ENCODE measurements around the gene ATP5ME.
"Not testable (repeated sequence)": the region's sequence is repeated elsewhere in the genome, so short reads cannot be mapped to it uniquely, and the experiment has no call there.

Gene ATP5ME

DNA sequence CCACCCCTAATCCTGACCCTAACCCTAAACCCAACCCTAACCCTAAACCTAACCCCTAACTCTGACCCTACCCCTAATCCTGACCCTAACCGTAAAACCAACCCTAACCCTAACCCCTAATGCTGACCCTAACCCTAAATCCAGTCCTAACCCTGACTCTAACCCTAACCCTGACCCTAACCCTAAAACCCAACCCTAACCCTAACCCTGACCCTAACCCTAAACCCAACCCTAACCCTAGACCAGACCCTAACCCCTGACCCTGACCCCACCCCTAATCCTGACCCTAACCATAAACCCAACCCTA is 30.8 kb upstream of the ATP5ME start:
- DNase-seq: no peak

DNA sequence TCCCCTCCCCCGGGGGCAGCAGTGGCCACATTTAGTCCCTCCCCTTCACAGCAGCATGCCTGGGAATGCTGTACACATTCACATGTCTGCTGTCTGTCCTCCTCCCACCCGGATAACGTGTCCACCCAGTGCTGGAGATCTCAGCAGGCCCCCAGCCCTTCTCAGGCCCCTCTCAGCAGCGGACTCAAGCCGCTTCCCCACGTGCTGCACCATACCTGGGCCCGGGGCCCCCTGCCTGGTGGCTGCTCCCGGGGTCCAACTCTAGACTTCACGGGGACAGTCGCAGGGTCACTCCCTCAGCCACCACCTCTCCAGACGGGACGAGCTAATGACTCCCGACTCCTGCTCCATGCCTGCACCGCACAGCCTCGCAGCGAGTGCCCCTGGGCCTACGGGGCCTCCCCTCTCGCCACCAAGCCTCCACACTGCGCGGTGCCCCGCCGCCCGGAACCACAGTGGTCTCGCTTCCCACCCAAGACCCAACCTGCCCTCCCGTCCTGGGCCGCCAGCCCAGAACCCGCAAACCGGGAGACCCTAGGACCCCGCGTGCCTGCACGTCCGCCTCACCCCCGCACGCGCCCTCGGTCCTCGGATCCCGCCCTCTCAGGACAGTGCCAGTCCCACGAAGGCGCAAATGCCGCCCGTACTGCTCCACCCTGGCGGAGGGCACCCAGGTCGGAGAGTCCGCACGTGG is 30.3 kb upstream of the ATP5ME start:
- no peak for DNase-seq

DNA sequence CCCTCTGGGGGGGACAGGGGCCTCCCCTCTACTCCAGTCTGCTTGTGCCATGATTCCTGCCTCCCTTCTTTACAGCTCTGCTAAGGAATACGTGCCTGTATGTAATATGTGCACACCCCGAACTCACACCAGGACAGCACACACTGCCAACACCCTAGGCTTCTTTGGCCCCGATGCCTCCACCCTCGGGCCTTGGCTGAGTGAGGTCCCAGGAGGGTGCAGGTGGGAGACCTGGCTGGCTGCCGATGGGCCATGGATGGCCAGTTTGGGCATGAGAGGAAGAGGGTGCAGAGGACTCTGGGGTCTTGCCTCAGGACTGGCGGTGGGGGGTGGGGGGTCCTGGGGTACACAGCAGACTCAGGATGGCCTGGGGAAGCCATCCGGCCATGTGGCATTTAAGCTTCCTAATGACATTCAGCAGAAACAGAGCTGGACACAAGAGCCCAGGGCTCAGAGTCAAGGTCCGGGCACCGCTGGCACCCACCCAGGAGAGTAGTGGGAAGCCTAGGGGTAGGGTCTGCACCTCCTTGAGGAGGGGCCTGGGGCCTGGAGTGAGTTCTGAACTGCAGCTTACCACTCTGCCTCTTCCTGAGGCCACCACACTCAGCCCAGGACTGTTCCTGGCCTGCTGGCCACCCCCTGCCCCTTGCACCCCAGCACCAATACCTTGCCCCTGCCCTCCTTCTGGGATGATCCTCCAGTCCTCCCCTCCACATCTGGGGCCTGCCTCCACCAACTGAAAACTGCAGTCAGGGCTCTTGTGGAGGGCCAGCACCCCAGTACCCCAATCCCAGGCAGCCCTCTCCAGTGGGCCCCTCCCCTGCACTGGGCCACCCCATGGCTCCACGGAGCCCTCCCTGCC is 29.5 kb upstream of the ATP5ME start:
- DNase-seq: no peak

DNA sequence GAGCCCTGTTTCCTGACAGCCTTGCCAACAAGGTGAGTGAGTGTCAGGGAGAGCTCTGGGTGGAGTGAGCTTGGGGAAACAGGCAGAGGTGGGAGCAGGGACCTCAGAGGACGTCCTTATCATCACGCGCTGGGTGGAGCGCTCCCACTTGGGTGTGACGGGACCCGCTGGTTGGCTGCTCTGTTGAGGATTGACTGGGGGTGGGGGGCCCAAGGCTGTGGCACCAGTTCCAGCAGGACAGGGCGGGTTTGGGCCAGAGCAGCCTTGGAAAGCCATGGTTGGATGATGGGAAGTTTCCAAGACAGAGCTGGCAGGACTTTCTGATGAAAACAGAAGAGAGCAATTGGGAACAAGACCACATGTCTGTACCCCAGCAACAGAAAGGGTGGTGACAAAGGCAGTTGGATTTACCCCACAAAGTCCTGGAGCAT is 28.6 kb upstream of the ATP5ME start:
- DNase-seq: no peak

- DNase-seq: no peak
These were observed 26.6 kb upstream of the ATP5ME start for GRCh38 chr4:700587-701264.

- no peak for DNase-seq
These were observed 25.9 kb upstream of the ATP5ME start for GRCh38 chr4:699816-700580.

GRCh38 chr4:694341-694940 is 20.4 kb upstream of the ATP5ME start:
- DNase-seq: not testable (repeated sequence)

- no peak for DNase-seq
These were observed 18.9 kb upstream of the ATP5ME start for GRCh38 chr4:692771-693554.

DNA sequence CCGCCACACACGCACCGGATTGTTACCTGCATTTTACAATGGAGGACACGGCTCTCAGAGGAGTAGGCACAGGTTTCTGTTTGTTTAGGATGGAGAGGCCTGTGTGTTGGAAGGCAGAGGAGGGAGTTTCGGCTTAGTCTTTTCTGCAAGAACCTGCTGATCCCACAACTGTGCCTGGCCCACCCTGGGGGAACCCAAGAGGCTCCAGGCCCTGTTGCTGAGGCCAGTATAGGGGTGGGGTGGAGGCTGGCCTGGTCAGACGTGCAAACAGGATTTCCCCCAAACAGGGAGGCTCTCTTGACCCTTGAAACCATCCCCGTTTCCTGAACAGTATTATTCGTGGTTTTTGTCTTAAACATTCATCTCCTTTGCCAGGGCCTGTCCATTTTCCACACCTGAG is 15.6 kb upstream of the ATP5ME start:
- no peak for DNase-seq

GRCh38 chr4:688854-689681 is 15.0 kb upstream of the ATP5ME start, which contains the start of gene SLC49A3:
Gene SLC49A3 (minus strand): TSS chr4:689151. CDS start chr4:689127, 24 bp downstream.
- no peak for DNase-seq

DNA sequence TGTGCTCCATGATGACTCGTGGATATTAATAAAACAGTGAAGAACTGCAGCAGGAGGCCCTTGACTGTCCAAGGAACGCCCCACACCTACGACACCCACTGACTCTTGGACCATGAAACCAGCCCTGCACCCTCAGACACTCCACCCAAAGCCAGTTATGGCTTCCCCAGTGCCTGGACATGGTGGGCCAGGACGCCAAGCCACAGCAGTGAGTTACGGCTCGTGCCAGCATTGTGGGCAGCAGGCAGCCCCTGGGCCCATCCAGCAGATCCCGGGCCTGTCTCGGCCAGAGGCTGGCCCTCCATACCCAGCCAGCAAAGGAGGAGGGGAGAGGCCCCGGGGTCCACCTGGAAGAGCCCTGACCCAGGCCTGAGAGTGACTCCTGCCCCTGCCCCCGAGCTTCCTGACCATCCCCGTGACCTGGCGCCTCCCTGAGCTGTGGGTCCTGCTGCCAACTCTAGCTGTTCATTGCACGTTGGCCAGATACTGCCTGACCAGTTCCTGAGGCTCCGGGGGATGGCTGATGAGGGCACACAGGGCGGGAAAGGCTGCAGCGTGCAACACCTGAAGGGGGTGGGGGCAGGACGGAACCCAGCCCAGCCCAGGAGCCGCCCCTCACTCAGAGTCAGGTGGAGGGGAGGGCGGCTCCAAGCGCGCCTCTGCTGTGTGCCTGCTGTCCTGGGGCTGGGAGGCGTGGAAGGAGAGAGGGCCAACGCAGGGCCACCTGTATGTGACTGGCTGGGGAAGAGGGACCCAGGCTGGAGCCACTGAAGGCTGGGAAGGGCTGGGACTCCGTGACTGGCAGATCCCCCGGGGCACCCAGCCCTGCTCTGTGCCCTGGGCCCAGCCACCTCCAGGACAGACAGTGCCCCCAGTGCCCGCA is 14.1 kb upstream of the ATP5ME start:
- no peak for DNase-seq

DNA sequence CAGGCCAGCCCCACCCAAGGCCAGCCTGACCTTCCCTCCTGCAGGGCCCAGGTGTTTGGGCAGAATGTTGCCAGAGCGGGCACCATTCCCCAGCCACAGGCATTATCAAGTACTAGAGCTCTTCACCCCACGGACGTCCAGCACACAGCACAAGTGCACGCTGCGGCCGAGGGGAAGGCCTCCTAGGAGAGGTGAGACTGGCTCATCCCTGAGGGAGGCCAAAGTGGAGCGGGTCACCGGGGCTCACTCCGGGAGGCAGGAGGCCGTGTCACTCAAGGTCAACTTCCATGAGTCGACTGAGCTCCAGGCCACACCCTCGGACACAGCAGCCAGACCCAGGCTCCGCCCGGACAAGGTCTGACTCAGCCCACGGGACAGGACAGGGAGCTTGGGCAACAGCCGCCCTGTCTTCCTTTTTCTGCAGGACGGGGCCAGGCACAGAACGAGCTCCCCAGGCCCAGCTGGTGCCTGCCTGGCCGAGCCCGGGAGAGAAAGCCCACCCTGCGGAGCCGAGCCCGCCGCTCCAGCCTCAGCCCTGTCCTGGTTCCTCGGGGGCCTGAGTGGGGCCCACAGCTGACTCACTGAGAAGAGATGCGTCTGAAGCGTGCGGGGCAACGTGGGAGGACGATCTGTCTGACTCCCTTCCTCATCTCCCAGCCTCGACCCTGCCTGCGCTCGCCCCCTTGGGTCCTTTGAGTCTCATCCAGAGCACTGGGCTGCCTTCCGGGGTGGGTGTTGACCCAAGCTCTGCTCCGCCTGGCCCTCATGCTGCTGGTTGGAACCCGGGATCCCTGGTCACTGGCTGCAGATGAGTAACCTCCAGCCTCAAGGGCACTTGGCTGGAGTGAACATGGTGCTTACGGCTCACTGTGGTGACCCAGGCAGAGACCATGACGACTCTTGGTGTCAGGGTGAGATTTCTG is 13.2 kb upstream of the ATP5ME start:
- no peak for DNase-seq

DNA sequence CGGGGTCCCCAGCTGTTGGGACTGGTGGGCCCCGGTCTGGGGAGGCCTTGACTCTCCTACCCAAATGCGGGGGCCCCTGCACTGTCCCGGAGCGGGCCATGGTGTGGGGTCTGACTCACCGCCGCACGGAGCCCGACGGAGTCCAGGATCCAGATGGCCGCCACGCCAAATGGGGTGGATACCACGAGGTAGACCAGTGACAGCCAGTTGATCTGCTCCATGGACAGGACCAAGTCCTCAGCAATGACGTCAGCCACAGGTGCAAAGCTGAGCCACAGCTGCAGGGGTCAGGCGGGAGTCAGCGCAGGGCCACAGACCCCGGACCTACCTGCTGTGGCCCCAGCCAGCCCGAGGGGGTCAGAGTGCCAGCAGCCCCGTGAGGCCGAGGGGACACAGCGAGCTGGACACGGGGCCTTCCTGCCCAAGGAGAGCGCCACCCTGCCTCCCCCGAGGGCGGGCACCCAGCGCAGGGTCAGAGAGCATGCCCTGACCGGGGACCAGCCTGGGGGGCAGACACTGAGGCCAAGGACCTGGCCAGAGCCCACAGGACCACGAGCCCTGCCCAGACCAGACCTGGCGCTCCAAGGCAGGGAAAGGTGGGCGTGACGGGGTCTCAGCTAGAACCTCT is 12.5 kb upstream of the ATP5ME start:
- no peak for DNase-seq

DNA sequence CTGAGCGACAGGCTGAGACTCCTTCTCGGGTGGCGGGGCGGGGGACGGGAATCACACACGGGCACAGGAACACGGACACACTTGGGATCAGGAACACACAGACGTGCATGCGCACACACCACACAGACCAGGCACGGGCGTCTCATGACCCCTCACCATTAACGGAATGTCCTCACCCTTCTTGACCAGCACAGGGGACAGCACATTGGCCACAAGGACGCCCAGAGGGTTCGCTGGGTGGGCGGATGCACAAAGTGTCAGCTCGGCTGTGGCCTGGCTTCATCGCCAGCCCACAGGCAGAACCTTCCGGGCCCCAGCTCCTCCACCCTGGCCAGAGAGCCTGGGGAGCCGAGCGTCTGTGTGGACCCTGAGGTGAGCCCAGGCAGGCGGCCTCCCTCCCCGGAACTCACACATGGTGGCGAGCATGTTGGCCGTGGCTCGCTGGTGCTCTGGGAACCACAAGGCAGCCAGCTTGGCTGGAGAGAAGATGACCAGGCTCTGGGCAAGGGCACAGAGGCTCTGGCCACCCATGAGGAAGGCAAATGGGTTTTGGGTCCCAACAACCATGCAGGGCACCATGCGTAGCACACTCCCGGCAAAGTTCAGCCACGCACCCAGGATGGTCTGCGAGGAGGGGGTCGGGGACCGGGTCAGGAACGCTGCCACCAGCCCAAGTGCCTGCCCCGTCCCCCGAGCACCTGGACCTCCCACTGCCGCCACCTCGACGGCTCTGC is 11.8 kb upstream of the ATP5ME start:
- no peak for DNase-seq

DNA sequence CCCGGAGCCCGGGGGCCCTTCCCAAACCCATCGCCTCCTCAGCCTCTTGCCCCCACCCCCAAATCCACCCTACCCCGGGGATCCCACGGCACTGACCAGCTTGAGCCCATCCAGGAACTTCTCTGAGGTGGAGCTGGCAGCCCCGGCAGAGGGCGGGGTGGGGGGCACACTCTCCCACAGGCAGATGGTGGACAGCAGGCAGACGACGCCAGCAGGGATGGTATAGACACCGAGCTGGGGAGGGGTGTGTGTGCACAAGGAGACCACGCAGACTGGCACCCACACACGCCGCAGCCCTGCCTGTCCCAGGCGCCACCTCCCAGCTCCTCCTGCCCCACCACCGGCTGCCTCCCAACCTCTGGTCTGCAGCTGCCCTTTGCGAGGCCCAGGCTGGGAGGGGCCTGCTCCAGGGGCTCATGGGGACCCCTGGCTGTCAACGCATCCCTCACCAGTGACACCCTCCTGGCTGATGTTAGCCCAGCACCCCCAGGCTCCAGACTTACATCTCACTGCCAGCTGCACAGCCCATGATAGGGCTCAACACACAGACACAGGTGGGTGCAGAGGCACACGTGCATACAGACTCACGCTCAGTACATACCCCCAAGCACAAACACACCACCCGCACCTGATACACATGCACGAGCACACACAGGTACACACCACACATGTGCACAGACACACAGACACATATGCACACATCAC is 10.7 kb upstream of the ATP5ME start:
- DNase-seq: no peak

DNA sequence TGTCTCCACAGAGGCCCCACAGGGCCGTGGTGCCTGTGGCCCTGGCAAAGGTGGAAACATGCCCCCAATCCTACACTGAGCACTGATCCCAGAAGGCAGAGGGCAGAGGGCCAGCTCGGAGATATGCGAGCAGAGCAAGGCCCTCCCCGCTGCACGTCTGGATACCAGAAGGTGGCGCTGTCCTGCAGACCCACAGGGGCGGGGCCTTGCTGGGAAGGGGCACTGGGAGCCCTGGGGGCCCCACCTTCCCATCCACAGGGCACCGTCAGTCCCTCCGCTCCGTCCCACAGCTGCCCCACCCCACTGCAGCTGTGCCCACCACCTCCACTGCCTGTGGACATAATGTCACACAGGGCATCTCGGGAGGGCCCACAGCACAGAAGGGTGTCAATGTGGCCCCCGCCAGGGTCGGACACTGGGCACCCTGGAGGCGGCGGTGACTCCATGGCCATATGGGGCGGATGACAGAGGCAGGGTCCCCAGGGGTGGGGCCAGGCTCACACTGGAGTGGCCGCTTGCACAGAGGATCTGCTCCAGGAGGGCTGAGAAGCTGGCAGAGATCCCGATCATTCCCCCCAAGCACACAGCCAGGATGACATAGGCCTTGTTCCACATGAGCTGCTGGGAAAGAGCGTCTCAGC is 10.0 kb upstream of the ATP5ME start:
- peak; percentile 36 for DNase-seq
